ENCODE data around the gene DNAJB5. TPM values are rescaled to one million over a fixed set of nuclear protein-coding genes. Genes with fewer than 3 reads are reported as not detected.

The DNAJB5 gene
- polyA plus RNA-seq, 1 experiment = 6.1 TPM

GRCh38 chr9:34957492-34958410 is 31.8 kb upstream of the DNAJB5 start, which contains the start of gene PHF24:
PHF24 (plus strand) TSS chr9:34958285; CDS start chr9:34971299, 13,014 bp downstream.
- H3K4me3 ChIP-seq (ENCODE audit: low read depth, low read length) = peak within 1 kb of the TSS; percentile 11; the same call in 1 of the 2 replicates
- no peaks in the 10 kb centered on the region for H3K36me3 ChIP-seq (ENCODE audit: control insufficient read depth, insufficient read depth, low read length)
- no peak for DNase-seq (ENCODE audit: low read depth)
- TF ChIP-seq CTCF (IDR thresholded peaks at IDR 0.05; ENCODE audit: insufficient read depth, low read depth, low read length) = no peak
- ChIA-PET CTCF (no interaction called here), POLR2A (no interaction called here)
- H3K27me3 ChIP-seq (ENCODE audit: control insufficient read depth, insufficient read depth, low read length) = peaks cover 29% of the 10 kb centered on the region

GRCh38 chr9:34958411-34958982 is 31.0 kb upstream of the DNAJB5 start:
- no peak for TF ChIP-seq CTCF (IDR thresholded peaks at IDR 0.05; ENCODE audit: insufficient read depth, low read depth, low read length)
- CTCF ChIA-PET = interaction anchor here (1.1 kb wide), 1 partner anchor 137 kb away, joined by 3 read pairs; no protein-coding TSS in a partner anchor
- Histone ChIP-seq H3K4me3 (ENCODE audit: low read depth, low read length) (peak overlapping the region; percentile 11; the same call in 1 of the 2 replicates), H3K36me3 (ENCODE audit: control insufficient read depth, insufficient read depth, low read length) (no peaks in the 10 kb centered on the region), H3K27me3 (ENCODE audit: control insufficient read depth, insufficient read depth, low read length) (peaks cover 33% of the 10 kb centered on the region)
- POLR2A ChIA-PET = no interaction called here
- no peak for DNase-seq (ENCODE audit: low read depth)

- H3K27me3 ChIP-seq (ENCODE audit: control insufficient read depth, insufficient read depth, low read length) = peaks cover 33% of the 10 kb centered on the region
- H3K4me3 ChIP-seq (ENCODE audit: low read depth, low read length) = no peak overlapping the region
- CTCF ChIA-PET = interaction anchor here (1.1 to 4.5 kb wide), 3 partner anchors 25 to 136 kb away, joined by 3 to 19 read pairs (median 3); no protein-coding TSS in a partner anchor
- POLR2A ChIA-PET = no interaction called here
- no peak for TF ChIP-seq CTCF (IDR thresholded peaks at IDR 0.05; ENCODE audit: insufficient read depth, low read depth, low read length)
- H3K36me3 ChIP-seq (ENCODE audit: control insufficient read depth, insufficient read depth, low read length) = no peaks in the 10 kb centered on the region
- DNase-seq (ENCODE audit: low read depth) = no peak
Measured at GRCh38 chr9:34959461-34959860, 30.1 kb upstream of the DNAJB5 start.

- CTCF ChIA-PET = interaction anchor here (0.8 to 4.5 kb wide), 3 partner anchors 22 to 62 kb away, joined by 3 to 19 read pairs (median 4); no protein-coding TSS in a partner anchor
- H3K27me3 ChIP-seq (ENCODE audit: control insufficient read depth, insufficient read depth, low read length) = peaks cover 32% of the 10 kb centered on the region
- POLR2A ChIA-PET = no interaction called here
- no peak for TF ChIP-seq CTCF (IDR thresholded peaks at IDR 0.05; ENCODE audit: insufficient read depth, low read depth, low read length)
- H3K36me3 ChIP-seq (ENCODE audit: control insufficient read depth, insufficient read depth, low read length) = no peaks in the 10 kb centered on the region
- H3K4me3 ChIP-seq (ENCODE audit: low read depth, low read length) = no peak overlapping the region
- no peak for DNase-seq (ENCODE audit: low read depth)
Measured at GRCh38 chr9:34961574-34962490, 27.7 kb upstream of the DNAJB5 start.

All from BJ (cell line).